HepG2 (cell line): ENCODE measurements around the gene SURF1. TPM values are rescaled to one million over a fixed set of nuclear protein-coding genes. Genes with fewer than 3 reads are reported as not detected.

Experiments used
- CREB1 ChIP-seq, 2 experiments: fragments of 450-650 bp in 1 of 2; IDR thresholded peaks; 2 replicates each; pipeline ENCODE4 v1.6.1; 2016 to 2017; ENCODE audit warnings: control low read depth in 1 of 2, mild to moderate bottlenecking in 1 of 2, missing compliant biosample characterization in 1 of 2, missing genetic modification characterization in 1 of 2
- MAX ChIP-seq: IDR thresholded peaks from 2 replicates; pipeline ENCODE4 v1.6.1; 2012; ENCODE audit warnings: inconsistent platforms
- PHF21A ChIP-seq: sonication (generic); formaldehyde crosslinking; IDR thresholded peaks from 2 replicates; pipeline ENCODE4 v1.5.0; 2020; ENCODE audit warnings: mild to moderate bottlenecking, missing genetic modification reagents
- ZFX ChIP-seq: sonication (generic); formaldehyde crosslinking; IDR thresholded peaks from 2 replicates; pipeline ENCODE4 v1.4.0; 2020; ENCODE audit warnings: mild to moderate bottlenecking, low read depth, missing genetic modification reagents, moderate library complexity
- ZMYM3 ChIP-seq: sonication (generic); formaldehyde crosslinking; IDR thresholded peaks from 2 replicates; pipeline ENCODE4 v1.5.1; 2020; ENCODE audit warnings: mild to moderate bottlenecking, missing genetic modification reagents
- ZNF10 ChIP-seq: sonication (generic); formaldehyde crosslinking; IDR thresholded peaks from 2 replicates; pipeline ENCODE4 v1.4.0; 2020; ENCODE audit warnings: mild to moderate bottlenecking, low read depth, missing genetic modification reagents, borderline replicate concordance
- ZNF20 ChIP-seq: sonication (generic); formaldehyde crosslinking; IDR thresholded peaks from 2 replicates; pipeline ENCODE4 v1.4.0; 2020; ENCODE audit warnings: mild to moderate bottlenecking, moderate library complexity, missing genetic modification reagents
- ZNF232 ChIP-seq: sonication (generic); formaldehyde crosslinking; IDR thresholded peaks from 2 replicates; pipeline ENCODE4 v1.4.0; 2020; ENCODE audit warnings: missing genetic modification reagents, borderline replicate concordance
- ZNF7 ChIP-seq: IDR thresholded peaks from 2 replicates; pipeline ENCODE4 v1.6.1; 2016; ENCODE audit warnings: missing biosample characterization, missing genetic modification reagents
- ZNF709 ChIP-seq: sonication (generic); formaldehyde crosslinking; IDR thresholded peaks from 2 replicates; pipeline ENCODE4 v1.5.0; 2020; ENCODE audit warnings: mild to moderate bottlenecking, missing genetic modification reagents
- ZNF891 ChIP-seq: sonication (generic); formaldehyde crosslinking; IDR thresholded peaks from 2 replicates; pipeline ENCODE4 v1.5.0; 2020; ENCODE audit warnings: mild to moderate bottlenecking, missing genetic modification reagents
- polyA plus RNA-seq, 8 experiments: library from polyadenylated mRNA; depleted of rRNA in 3 of 8; stranded (reverse) in 7 of 8; unstranded in 1 of 8; fragments of >200 nt; fragmentation: Illumina TruSeq in 4 of 8; extraction: Trizol in 4 of 8; gene quantifications; 2 replicates each; pipeline versions ENCODE4 v1.2.1 to v1.2.3, GENCODE V29; 2011 to 2016; ENCODE audit warnings: low read depth in 4 of 8, missing spikeins in 1 of 8, mixed read lengths in 1 of 8; ENCODE audit not compliant: insufficient read depth in 1 of 8
- total RNA-seq, 5 experiments: library from RNA; depleted of rRNA; stranded (reverse); fragments of >200 nt; fragmentation: Illumina TruSeq; extraction: Trizol; gene quantifications; 2 replicates each; pipeline ENCODE4 v1.2.3, GENCODE V29; 2016; ENCODE audit warnings: low read depth in 1 of 5
- TF ChIP-seq, protein P1 (sequence below), 2 experiments: IDR thresholded peaks; 2 replicates each; pipeline ENCODE4 v1.6.1; 2011 to 2012; ENCODE audit warnings: low read length in 2 of 2, borderline replicate concordance in 1 of 2, low read depth in 1 of 2, mild to moderate bottlenecking in 1 of 2, moderate library complexity in 1 of 2
- TF ChIP-seq, protein P2 (sequence below): sonication (generic); formaldehyde crosslinking; IDR thresholded peaks from 2 replicates; pipeline ENCODE4 v1.5.1; 2020; ENCODE audit warnings: mild to moderate bottlenecking, missing genetic modification reagents, moderate library complexity
- TF ChIP-seq, protein P3 (sequence below): sonication (generic); formaldehyde crosslinking; IDR thresholded peaks from 2 replicates; pipeline ENCODE4 v1.4.0; 2020; ENCODE audit warnings: missing genetic modification reagents, mild to moderate bottlenecking, borderline replicate concordance

SURF1 gene
- total and polyA plus RNA-seq, 2 of the 13 experiments (the other 11 are each of a cell fraction or from before 2014, with no cell fraction given), result 17.8 to 40.7 TPM

- TF ChIP-seq, protein P1, sequence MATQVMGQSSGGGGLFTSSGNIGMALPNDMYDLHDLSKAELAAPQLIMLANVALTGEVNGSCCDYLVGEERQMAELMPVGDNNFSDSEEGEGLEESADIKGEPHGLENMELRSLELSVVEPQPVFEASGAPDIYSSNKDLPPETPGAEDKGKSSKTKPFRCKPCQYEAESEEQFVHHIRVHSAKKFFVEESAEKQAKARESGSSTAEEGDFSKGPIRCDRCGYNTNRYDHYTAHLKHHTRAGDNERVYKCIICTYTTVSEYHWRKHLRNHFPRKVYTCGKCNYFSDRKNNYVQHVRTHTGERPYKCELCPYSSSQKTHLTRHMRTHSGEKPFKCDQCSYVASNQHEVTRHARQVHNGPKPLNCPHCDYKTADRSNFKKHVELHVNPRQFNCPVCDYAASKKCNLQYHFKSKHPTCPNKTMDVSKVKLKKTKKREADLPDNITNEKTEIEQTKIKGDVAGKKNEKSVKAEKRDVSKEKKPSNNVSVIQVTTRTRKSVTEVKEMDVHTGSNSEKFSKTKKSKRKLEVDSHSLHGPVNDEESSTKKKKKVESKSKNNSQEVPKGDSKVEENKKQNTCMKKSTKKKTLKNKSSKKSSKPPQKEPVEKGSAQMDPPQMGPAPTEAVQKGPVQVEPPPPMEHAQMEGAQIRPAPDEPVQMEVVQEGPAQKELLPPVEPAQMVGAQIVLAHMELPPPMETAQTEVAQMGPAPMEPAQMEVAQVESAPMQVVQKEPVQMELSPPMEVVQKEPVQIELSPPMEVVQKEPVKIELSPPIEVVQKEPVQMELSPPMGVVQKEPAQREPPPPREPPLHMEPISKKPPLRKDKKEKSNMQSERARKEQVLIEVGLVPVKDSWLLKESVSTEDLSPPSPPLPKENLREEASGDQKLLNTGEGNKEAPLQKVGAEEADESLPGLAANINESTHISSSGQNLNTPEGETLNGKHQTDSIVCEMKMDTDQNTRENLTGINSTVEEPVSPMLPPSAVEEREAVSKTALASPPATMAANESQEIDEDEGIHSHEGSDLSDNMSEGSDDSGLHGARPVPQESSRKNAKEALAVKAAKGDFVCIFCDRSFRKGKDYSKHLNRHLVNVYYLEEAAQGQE (IDR thresholded peaks at IDR 0.05; ENCODE audit: borderline replicate concordance in 1 of 2, low read depth in 1 of 2, low read length in 2 of 2), result 0 out of 4 replicates have a peak, but pooled peaks of 1 of the 2 experiments have one; percentile 13
- TF ChIP-seq ZNF232 (CRISPR knock-in tag) (peak; percentile 55; the same call in 1 of the 2 replicates), ZFX (CRISPR knock-in tag) (peak; percentile 43), MAX (peak; percentile 48; the same call in 1 of the 2 replicates), ZNF10 (CRISPR knock-in tag) (no peak), ZNF891 (no peak), PHF21A (CRISPR knock-in tag) (0 out of 2 replicates have a peak, but pooled peaks have one; percentile 32), ZNF20 (CRISPR knock-in tag) (no peak), CREB1 (IDR thresholded peaks at IDR 0.05) (0 out of 2 replicates have a peak, but pooled peaks have one; percentile 1), CREB1 (CRISPR knock-in tag; IDR thresholded peaks at IDR 0.05) (no peak), ZNF7 (CRISPR knock-in tag) (no peak), ZNF709 (peak; percentile 44; the same call in 1 of the 2 replicates), ZMYM3 (CRISPR knock-in tag) (no peak)
- TF ChIP-seq, protein P2, sequence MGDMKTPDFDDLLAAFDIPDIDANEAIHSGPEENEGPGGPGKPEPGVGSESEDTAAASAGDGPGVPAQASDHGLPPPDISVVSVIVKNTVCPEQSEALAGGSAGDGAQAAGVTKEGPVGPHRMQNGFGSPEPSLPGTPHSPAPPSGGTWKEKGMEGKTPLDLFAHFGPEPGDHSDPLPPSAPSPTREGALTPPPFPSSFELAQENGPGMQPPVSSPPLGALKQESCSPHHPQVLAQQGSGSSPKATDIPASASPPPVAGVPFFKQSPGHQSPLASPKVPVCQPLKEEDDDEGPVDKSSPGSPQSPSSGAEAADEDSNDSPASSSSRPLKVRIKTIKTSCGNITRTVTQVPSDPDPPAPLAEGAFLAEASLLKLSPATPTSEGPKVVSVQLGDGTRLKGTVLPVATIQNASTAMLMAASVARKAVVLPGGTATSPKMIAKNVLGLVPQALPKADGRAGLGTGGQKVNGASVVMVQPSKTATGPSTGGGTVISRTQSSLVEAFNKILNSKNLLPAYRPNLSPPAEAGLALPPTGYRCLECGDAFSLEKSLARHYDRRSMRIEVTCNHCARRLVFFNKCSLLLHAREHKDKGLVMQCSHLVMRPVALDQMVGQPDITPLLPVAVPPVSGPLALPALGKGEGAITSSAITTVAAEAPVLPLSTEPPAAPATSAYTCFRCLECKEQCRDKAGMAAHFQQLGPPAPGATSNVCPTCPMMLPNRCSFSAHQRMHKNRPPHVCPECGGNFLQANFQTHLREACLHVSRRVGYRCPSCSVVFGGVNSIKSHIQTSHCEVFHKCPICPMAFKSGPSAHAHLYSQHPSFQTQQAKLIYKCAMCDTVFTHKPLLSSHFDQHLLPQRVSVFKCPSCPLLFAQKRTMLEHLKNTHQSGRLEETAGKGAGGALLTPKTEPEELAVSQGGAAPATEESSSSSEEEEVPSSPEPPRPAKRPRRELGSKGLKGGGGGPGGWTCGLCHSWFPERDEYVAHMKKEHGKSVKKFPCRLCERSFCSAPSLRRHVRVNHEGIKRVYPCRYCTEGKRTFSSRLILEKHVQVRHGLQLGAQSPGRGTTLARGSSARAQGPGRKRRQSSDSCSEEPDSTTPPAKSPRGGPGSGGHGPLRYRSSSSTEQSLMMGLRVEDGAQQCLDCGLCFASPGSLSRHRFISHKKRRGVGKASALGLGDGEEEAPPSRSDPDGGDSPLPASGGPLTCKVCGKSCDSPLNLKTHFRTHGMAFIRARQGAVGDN (CRISPR knock-in tag), result peak; percentile 71
- TF ChIP-seq, protein P3, sequence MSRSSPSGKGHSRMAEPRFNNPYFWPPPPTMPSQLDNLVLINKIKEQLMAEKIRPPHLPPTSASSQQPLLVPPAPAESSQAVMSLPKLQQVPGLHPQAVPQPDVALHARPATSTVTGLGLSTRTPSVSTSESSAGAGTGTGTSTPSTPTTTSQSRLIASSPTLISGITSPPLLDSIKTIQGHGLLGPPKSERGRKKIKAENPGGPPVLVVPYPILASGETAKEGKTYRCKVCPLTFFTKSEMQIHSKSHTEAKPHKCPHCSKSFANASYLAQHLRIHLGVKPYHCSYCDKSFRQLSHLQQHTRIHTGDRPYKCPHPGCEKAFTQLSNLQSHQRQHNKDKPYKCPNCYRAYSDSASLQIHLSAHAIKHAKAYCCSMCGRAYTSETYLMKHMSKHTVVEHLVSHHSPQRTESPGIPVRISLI (CRISPR knock-in tag), result no peak
Measured at GRCh38 chr9:133356391-133357091, at the start of gene SURF1, which contains the start of gene SURF2 (continued).
